ENCODE data around the gene NMNAT3.

GRCh38 chr3:139552632-139553365, 125.0 kb downstream of the NMNAT3 start:
- TF ChIP-seq CTCF (IDR thresholded peaks at IDR 0.05; ENCODE audit: low read depth, low read length) (no peak), EZH2phosphoT487 (IDR thresholded peaks at IDR 0.05; ENCODE audit: low read depth) (no peak)

Measured in OCI-LY3 (cell line).